GM18511 (cell line): ENCODE data around the gene PPP1R12A.
"Not testable (repeated sequence)": the region's sequence is repeated elsewhere in the genome, so short reads cannot be mapped to it uniquely, and the experiment has no call there.

Experiments
- ATAC-seq: cut with Tn5 transposase; IDR thresholded peaks from one replicate; pipeline ENCODE4 v1.9.1; 2021; ENCODE audit warnings: mild to moderate bottlenecking, moderate library complexity; ENCODE audit not compliant: unreplicated experiment

PPP1R12A gene

DNA sequence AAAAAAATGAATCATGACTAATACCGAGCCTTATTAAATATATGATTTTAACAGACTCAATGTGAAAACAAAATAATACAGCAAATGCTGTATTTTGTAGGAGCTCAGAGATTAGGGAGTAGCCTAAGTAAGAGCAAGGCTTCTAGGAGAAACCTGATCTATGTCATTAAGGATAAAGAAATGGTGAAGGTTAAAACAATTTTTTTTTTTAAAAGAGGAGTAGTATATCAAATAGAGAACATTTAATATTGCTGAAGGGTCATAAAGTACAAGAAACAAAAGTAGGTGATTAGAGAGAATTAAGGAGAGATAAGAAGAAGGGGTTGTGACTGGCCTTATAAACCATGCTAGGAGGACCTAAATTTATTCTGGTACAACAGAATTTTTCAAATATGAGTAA lies 39.1 kb downstream of the PPP1R12A start:
- ATAC-seq, result no peak

DNA sequence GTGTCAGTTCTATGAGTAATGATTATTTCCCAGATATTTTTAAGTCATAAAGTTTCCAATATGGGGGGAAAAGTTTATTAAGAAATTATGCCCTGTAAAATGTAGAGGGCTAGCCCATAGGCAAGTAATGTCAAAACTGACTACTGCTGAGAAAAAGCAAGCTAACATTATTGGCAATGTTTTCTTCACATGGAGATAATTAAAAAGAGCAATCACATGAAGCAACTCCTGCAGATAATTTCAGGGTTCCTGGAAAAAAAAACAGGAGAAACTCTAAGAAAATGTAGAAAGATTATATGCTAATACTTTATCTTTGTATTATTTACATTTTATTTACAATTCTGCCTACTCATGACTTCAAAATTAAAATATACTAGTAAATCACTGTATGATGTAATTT lies 39.8 kb downstream of the PPP1R12A start:
- no peak for ATAC-seq

DNA sequence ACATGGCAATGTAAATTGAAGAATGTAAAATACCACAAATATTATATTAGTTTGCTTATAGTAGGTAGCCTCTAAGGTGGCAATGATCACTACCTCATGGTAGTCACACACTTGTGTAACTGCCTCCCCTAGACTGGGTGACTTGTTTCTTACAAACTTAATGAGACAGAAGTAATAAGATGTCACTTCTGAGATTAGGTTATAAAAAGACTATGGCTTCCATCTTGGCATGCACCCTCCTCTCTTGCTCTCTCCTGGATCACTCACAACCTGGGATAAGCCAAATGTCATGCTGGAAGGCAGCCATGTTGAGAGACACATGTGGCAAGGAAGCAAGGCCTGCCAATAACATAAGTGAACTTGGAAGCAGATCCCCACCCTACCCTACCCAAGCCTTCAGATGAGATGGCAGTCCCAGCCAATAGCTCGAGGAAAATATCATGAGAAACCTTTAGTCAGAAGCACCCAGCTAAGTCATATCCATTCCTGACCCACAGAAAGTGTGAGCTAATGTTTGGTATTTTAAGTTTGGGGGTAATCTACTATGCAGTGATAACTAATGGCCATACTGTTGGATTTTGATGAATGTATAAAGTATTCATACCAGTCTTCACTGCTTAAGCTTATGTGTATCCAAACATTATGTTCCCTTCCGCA lies 43.3 kb downstream of the PPP1R12A start:
- no peak for ATAC-seq

DNA sequence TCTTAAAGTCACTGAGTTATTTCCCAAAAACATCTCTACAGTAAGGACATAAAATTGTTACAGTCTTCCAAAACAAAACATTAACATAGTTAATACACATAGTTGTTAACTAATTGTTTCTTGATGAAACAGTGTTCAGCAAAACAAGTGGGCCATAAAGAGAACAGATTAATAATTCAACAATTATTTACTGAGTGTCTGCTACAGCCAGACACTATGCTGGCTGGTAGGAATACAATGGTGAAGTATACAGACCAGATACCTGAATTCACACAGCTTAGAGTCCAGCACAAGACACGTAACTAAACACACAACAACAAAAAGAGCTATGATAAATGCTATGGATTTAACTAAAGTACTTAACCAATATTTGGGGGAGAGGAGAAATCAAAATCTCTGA lies 47.0 kb downstream of the PPP1R12A start:
- ATAC-seq, result no peak

- no peak for ATAC-seq
Observed at GRCh38 chr12:79886917-79887519, 47.9 kb downstream of the PPP1R12A start.

- no peak for ATAC-seq
Observed at GRCh38 chr12:79885911-79886490, 48.9 kb downstream of the PPP1R12A start.

GRCh38 chr12:79884401-79885006 lies 50.4 kb downstream of the PPP1R12A start:
- no peak for ATAC-seq

- ATAC-seq, result no peak
Observed at GRCh38 chr12:79883216-79883615, 51.7 kb downstream of the PPP1R12A start.

DNA sequence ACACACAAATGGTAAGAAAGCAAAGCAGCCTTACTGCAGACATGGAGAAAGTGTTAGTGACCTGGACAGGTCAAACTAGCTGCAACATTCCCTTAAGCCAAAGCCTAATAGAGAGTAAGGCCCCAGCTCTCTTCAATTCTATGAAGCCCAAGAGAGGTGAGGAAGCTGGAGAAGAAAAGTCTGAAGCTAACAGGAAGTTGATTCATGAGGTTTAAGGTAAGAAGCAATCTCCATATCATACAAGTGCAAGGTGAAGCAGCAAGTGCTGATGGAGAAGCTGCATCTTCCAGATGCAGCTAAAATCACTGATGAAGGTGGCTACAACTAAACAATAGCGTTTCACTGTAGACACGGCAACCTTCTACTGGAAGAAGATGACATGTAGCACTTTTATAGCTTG lies 53.5 kb downstream of the PPP1R12A start:
- ATAC-seq, result no peak

- not testable (repeated sequence) for ATAC-seq
Observed at GRCh38 chr12:79878506-79878905, 56.4 kb downstream of the PPP1R12A start.

DNA sequence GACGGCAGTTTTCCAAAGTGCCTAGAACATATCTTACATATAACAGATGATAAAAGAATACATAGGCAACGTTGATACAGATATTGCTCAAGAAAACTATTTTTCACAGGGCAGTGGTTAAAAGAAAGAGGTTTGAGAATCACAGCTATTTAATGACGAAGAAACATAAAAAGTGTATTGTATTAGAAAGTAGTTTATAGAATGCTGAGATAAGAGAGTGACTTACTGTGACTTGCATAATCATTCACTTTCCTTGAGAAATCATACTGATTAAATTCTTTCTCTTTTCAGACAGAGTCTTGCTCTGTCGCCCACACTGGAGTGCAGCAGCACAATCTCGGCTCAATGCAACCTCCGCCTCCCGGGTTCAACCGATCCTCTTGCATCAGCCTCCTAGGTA lies 57.7 kb downstream of the PPP1R12A start:
- no peak for ATAC-seq

DNA sequence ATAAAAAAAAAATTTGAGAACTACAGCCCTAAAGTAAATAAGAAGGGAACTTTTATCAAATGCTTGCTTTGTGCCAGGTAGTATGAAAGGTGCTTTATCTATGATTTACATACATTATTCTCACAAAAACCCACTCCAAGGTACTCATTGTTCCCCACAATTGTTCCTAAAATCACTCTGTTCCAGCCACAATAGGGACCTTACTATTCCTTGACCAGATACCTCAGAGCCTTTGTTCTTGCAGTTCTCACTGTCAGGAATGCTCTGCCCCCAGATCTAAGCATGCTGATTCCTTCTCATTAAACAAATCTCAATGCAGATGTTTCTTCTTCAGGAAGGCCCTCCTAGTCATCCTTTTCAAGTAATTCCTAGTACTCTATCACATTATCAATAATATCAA lies 60.2 kb downstream of the PPP1R12A start:
- ATAC-seq, result no peak

GRCh38 chr12:79873201-79873600 lies 61.7 kb downstream of the PPP1R12A start:
- ATAC-seq, result no peak

DNA sequence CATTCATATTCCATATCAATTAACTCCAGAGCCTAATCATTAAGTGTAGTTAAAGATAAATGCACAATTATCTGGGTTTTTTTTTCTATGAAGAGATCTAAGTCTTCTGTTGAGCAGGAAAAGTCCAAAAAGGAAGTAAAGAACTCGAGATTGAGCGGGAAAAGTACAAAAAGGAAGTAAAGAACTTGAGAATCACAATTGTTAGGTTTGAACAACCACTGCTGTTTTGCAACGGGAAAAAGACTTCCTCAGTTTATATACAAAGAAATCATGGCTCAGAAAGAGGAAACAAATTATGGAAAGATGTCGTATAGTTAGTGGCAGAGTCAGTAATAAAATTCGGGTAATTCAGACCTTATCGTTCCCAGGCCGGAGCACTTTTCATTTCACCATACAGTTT lies 63.3 kb downstream of the PPP1R12A start:
- no peak for ATAC-seq

GRCh38 chr12:79870916-79871315 lies 64.0 kb downstream of the PPP1R12A start:
- no peak for ATAC-seq

GRCh38 chr12:79859646-79860045 lies 75.3 kb downstream of the PPP1R12A start:
- ATAC-seq, result no peak

GRCh38 chr12:79858518-79858917 lies 76.4 kb downstream of the PPP1R12A start:
- no peak for ATAC-seq

DNA sequence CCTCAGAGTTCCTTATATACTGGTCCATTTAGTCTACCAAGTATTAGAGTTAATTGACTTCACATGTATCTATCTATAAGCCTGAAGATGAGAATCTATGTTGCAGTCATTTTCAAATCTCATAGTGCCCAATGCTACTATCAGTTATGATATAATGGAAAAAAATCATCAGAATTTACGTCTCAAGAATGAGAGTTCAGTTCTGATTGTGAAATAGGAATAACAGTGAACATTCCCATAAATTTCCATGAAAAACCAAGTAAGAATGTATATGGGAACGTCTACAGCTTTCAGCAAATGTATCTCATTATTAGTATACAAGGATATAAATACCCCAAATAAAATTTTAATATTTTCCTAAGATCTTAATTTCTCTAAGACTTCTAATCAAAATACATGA lies 77.2 kb downstream of the PPP1R12A start:
- ATAC-seq, result no peak

DNA sequence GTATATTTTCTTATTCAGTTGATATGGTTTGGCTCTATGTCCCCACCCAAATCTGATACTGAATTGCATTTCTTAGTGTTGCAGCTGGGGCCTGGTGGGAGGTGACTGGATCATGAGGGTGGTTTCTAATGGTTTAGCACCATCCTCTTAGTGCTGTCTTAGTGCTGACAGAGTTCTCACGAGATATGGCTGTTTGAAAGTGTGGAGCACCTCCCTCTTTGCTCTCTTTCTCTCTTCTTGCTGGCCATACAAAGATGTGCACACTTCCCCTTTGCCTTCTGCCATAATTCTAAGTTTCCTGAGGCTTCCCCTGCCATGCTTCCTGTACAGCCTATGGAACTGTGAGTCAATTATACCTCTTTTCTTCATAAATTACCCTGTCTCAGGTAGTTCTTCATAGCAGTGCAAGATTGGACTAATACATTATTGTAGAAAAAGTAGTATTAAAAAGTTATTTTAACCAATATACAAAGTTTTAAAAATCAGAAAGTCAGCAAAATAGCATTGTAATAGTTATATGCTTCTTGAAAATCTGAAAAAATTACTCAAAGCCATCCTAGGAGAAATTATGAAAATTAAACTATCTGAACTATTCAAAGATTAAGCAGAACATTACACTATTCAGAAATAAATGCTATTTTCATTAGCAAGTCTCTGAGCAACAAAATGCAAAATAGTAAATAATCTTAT lies 84.1 kb downstream of the PPP1R12A start:
- no peak for ATAC-seq

DNA sequence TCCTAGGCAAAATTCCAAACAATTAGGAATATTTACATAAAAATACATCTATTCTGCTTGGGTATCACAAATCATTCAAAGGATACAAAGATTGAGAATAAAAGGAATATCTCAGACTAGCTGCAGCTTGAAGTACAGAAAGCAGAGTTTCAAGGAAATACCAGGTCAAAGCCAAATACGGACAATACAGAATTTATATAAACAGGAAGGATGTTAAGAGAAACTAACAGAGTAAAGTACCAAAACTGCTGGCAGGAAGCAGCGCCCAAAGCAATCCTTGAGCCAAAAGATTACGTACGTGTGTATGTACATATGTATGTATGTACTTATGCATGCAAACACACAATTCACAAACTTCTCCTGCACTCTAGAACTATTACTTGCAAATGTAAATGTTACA lies 86.6 kb downstream of the PPP1R12A start:
- no peak for ATAC-seq

- no peak for ATAC-seq
Observed at GRCh38 chr12:79847417-79847816, 87.5 kb downstream of the PPP1R12A start.

DNA sequence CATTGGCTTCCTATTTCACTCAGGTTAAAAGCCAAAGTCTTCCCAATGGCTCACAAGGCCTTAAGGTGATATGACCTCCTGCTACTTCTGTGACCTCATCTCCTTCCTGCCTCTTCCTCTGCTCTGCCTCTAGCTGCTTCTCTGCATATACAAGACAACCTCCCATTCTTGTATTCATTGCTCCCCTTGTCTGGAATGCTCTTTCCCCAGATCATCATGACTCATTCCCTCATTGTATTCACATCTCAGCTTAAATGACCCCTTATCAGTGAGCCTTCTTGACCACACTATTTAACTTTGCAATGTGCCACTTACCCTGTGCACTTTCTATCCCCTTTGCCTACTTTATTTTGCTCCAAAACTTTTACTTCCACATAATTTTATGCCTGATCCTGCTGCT lies 90.2 kb downstream of the PPP1R12A start:
- ATAC-seq, result no peak
